Neuronal stem cell (in vitro differentiated cells): ENCODE results near the gene RPS19BP1.

ENCODE experiments used
- DNase-seq: peaks from one replicate; pipeline ENCODE4 v3.0.0-alpha.2; 2013; ENCODE audit warnings: low spot score
- H2AFZ ChIP-seq: one replicate; pipeline ENCODE4 v1.6.1; 2013; ENCODE audit warnings: mild to moderate bottlenecking, low read length, inconsistent platforms
- H2AK5ac ChIP-seq: 2 replicates; pipeline ENCODE4 v1.6.1; 2013; ENCODE audit warnings: low read depth, mild to moderate bottlenecking, inconsistent platforms, low read length, moderate library complexity, mixed read lengths
- H2BK120ac ChIP-seq: 2 replicates; pipeline ENCODE4 v1.6.1; 2013; ENCODE audit warnings: low read depth, mild to moderate bottlenecking, inconsistent platforms, low read length, moderate library complexity, mixed read lengths
- H2BK12ac ChIP-seq: one replicate; pipeline ENCODE4 v1.6.1; 2013; ENCODE audit warnings: low read length, inconsistent platforms
- H2BK15ac ChIP-seq: 2 replicates; pipeline ENCODE4 v1.6.1; 2013; ENCODE audit warnings: mild to moderate bottlenecking, low read length, inconsistent platforms, mixed read lengths
- H2BK5ac ChIP-seq: one replicate; pipeline ENCODE4 v1.6.1; 2013; ENCODE audit warnings: inconsistent platforms, mild to moderate bottlenecking, low read length, moderate library complexity
- H3K14ac ChIP-seq: one replicate; pipeline ENCODE4 v1.6.1; 2013; ENCODE audit warnings: low read length, inconsistent platforms
- H3K18ac ChIP-seq: 2 replicates; pipeline ENCODE4 v1.6.1; 2013; ENCODE audit warnings: low read length, inconsistent platforms
- H3K23ac ChIP-seq: 2 replicates; pipeline ENCODE4 v1.6.1; 2013; ENCODE audit warnings: low read depth, mild to moderate bottlenecking, mixed read lengths, low read length, inconsistent platforms; ENCODE audit not compliant: poor library complexity
- H3K27ac ChIP-seq: replicated peaks from 3 replicates; pipeline ENCODE4 v1.5.1; 2013; ENCODE audit warnings: low read length, inconsistent platforms
- H3K27me3 ChIP-seq, 3 experiments: 2 replicates each; pipeline ENCODE4 v1.6.1; 2013; ENCODE audit warnings: low read length in 3 of 3, mild to moderate bottlenecking in 2 of 3, inconsistent platforms in 1 of 3, low read depth in 1 of 3, mixed read lengths in 1 of 3, moderate library complexity in 1 of 3; ENCODE audit not compliant: control insufficient read depth in 3 of 3, insufficient read depth in 3 of 3
- H3K36me3 ChIP-seq, 2 donors: replicated peaks in 1 of 2; 2 replicates each; pipeline ENCODE4 v1.6.1; 2013; ENCODE audit warnings: low read length in 2 of 2; ENCODE audit not compliant: control insufficient read depth in 2 of 2, insufficient read depth in 2 of 2
- H3K4ac ChIP-seq: 2 replicates; pipeline ENCODE4 v1.6.1; 2013; ENCODE audit warnings: inconsistent platforms, mild to moderate bottlenecking, low read length, moderate library complexity
- H3K4me1 ChIP-seq, 2 donors: 1 replicate in 1 of 2; 2 replicates in 1 of 2; pipeline ENCODE4 v1.6.1; 2013; ENCODE audit warnings: low read length in 2 of 2, low read depth in 1 of 2; ENCODE audit not compliant: control insufficient read depth in 2 of 2, insufficient read depth in 1 of 2
- H3K4me2 ChIP-seq: one replicate; pipeline ENCODE4 v1.6.1; 2013; ENCODE audit warnings: mild to moderate bottlenecking, low read length, inconsistent platforms; ENCODE audit not compliant: insufficient read depth, poor library complexity, severe bottlenecking
- H3K4me3 ChIP-seq, 2 donors: 2 replicates each; pipeline ENCODE4 v1.5.1; 2013; ENCODE audit warnings: low read length in 2 of 2, mild to moderate bottlenecking in 2 of 2, inconsistent platforms in 1 of 2, moderate library complexity in 1 of 2
- H3K79me1 ChIP-seq: one replicate; pipeline ENCODE4 v1.6.1; 2013; ENCODE audit warnings: low read depth, mild to moderate bottlenecking, inconsistent platforms, low read length, moderate library complexity
- H3K9ac ChIP-seq: one replicate; pipeline ENCODE4 v1.6.1; 2013; ENCODE audit warnings: mild to moderate bottlenecking, low read depth, low read length, inconsistent platforms; ENCODE audit not compliant: poor library complexity
- H3K9me3 ChIP-seq, 2 donors: replicated peaks in 1 of 2; 2 replicates each; pipeline versions ENCODE3 to v1.6.1; 2013; ENCODE audit warnings: low read length in 2 of 2, mild to moderate bottlenecking in 2 of 2, inconsistent platforms in 1 of 2, low read depth in 1 of 2, mixed read lengths in 1 of 2, moderate library complexity in 1 of 2; ENCODE audit not compliant: control insufficient read depth in 2 of 2, insufficient read depth in 1 of 2
- H4K8ac ChIP-seq: one replicate; pipeline ENCODE4 v1.6.1; 2013; ENCODE audit warnings: low read depth, mild to moderate bottlenecking, inconsistent platforms, low read length, moderate library complexity
- H4K91ac ChIP-seq: one replicate; pipeline ENCODE4 v1.6.1; 2013; ENCODE audit warnings: low read length, low read depth, mild to moderate bottlenecking, inconsistent platforms; ENCODE audit not compliant: poor library complexity
- WGBS, 2 donors: extraction: QIAGEN DNeasy Blood & Tissue Kit; methylation state at CpG; one replicate each; pipeline ENCODE4 v1.1.7; 2013; ENCODE audit warnings: missing lambda C conversion rate in 2 of 2, mixed read lengths in 1 of 2; ENCODE audit not compliant: insufficient read length in 2 of 2, insufficient replicate concordance in 1 of 2; ENCODE audit errors: extremely low coverage in 2 of 2; 5-methylcytosine and 5-hydroxymethylcytosine counted together

The RPS19BP1 gene

DNA sequence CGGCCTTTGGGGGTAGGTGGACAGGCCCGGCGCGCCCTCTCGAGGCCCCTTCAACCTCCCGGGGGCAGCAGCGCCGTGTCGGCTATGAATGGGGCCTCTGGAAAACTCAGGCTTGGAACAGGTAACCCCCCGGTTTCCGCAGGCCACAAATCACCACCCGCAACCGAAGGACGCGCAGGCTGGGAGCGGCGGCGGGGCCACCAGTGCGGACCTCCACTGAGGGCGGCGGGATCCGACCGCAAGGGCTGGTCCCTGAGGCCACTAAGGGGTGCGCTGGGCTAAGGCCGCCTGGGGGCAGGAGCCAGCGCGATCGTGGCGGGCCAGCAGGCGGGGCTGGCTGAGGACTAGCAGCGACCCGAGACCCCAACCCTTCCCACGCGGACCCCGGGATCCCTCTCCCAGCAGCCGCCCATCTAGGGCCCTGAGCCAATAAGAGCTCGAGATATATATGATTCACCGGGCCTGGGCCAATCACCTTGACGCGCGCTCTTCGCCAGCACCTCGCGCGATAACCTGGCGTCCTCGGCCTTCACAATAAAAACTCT lies 12.8 kb downstream of the RPS19BP1 start:
- Histone ChIP-seq H3K18ac (peak overlapping the region; percentile 97), H2BK12ac (no peak overlapping the region), H3K9me3 (peaks cover 0 to 4% of the 10 kb centered on the region in 2 donors), H2BK120ac (no peak overlapping the region), H2BK5ac (peak overlapping the region; percentile 97), H3K79me1 (peaks cover 10% of the 10 kb centered on the region), H3K23ac (peak overlapping the region; percentile 100), H3K4ac (peak overlapping the region; percentile 77), H4K8ac (no peak overlapping the region), H2AK5ac (peak overlapping the region; percentile 41), H4K91ac (peak overlapping the region; percentile 57), H3K36me3 (peaks cover 42 to 70% of the 10 kb centered on the region in 2 donors), H3K4me1 (peaks cover 21 to 24% of the 10 kb centered on the region in 2 donors), H2AFZ (peak overlapping the region; percentile 98), H3K9ac (peak overlapping the region; percentile 99), H3K27ac (peak overlapping the region; percentile 97), H3K4me3 (peak overlapping the region; percentile 56 to 89), H3K27me3 (no peaks in the 10 kb centered on the region), H3K4me2 (peak overlapping the region; percentile 66), H3K14ac (peak overlapping the region; percentile 73), H2BK15ac (peak overlapping the region; percentile 0)
- no peak for DNase-seq
- no CpG with 5 or more reads among the region's 47 CpGs for WGBS, 2 donors

DNA sequence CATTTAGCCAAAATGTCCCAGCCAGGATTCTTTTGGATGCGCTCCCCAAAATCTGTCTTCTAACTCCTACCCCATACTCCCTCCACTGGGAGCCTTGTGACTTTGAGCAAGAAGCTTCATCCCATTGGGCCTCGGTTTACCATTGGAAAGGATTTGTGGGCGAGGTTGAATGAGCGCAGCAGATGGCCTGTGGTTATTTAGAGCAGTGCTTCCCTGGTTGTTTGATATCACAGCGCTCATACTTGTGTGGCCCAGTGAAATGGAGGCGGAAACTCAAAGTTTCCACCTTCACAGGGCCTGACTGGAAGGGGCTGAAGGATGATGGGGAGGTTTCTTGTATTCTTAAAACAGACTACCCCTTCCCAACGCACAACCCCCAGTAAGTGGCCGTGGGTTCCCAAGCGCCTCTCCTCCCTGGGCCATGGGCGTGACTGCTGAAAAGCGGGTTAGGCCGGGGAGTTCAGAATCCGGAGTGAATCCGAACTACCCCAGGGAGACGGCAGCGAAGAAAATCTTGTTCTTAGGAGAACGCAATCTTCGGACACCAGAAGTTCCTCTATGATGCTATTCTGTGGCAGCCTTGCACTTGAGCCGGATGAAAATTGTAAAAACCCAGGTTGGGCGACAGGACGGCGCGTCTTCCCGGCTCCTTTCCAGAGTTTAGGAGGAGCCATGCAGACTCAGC lies 13.4 kb downstream of the RPS19BP1 start:
- H3K23ac ChIP-seq, result peak overlapping the region; percentile 38
- H3K4me3 ChIP-seq, result peak overlapping the region; percentile 56 to 89
- peak overlapping the region; percentile 15 for H2AK5ac ChIP-seq
- DNase-seq, result no peak
- H4K8ac ChIP-seq, result no peak overlapping the region
- H3K18ac ChIP-seq, result peak overlapping the region; percentile 97
- H3K9me3 ChIP-seq, result peaks cover 0 to 4% of the 10 kb centered on the region in 2 donors
- H4K91ac ChIP-seq, result no peak overlapping the region
- peak overlapping the region; percentile 99 for H3K9ac ChIP-seq
- peak overlapping the region; percentile 97 for H2BK5ac ChIP-seq
- peaks cover 42 to 70% of the 10 kb centered on the region in 2 donors for H3K36me3 ChIP-seq
- peaks cover 20 to 23% of the 10 kb centered on the region in 2 donors for H3K4me1 ChIP-seq
- WGBS, 2 donors, result no CpG with 5 or more reads among the region's 24 CpGs
- H3K27me3 ChIP-seq, result no peaks in the 10 kb centered on the region
- no peak overlapping the region for H2BK120ac ChIP-seq
- no peak overlapping the region for H3K14ac ChIP-seq
- H2BK15ac ChIP-seq, result peak overlapping the region; percentile 0
- peak overlapping the region; percentile 92 for H2AFZ ChIP-seq
- peak overlapping the region; percentile 66 for H3K4me2 ChIP-seq
- H3K79me1 ChIP-seq, result peaks cover 10% of the 10 kb centered on the region
- peak overlapping the region; percentile 19 for H3K4ac ChIP-seq
- peak overlapping the region; percentile 97 for H3K27ac ChIP-seq
- H2BK12ac ChIP-seq, result no peak overlapping the region

- peaks cover 0 to 2% of the 10 kb centered on the region in 2 donors for H3K9me3 ChIP-seq
- H3K27ac ChIP-seq, result no peak overlapping the region
- H2AFZ ChIP-seq, result no peak overlapping the region
- no peak overlapping the region for H3K14ac ChIP-seq
- no peak overlapping the region for H2BK5ac ChIP-seq
- no peak overlapping the region for H3K23ac ChIP-seq
- H3K18ac ChIP-seq, result no peak overlapping the region
- H3K9ac ChIP-seq, result no peak overlapping the region
- no peak overlapping the region for H4K91ac ChIP-seq
- peak overlapping the region in 1 of 2 donors; percentile 56 for H3K4me3 ChIP-seq
- peaks cover 46 to 72% of the 10 kb centered on the region in 2 donors for H3K36me3 ChIP-seq
- H3K79me1 ChIP-seq, result peaks cover 7% of the 10 kb centered on the region
- H4K8ac ChIP-seq, result no peak overlapping the region
- H2BK120ac ChIP-seq, result no peak overlapping the region
- no peak overlapping the region for H2AK5ac ChIP-seq
- H3K4me1 ChIP-seq, result peaks cover 19 to 21% of the 10 kb centered on the region in 2 donors
- WGBS, 2 donors, result no CpG with 5 or more reads among the region's 5 CpGs
- H3K4me2 ChIP-seq, result no peak overlapping the region
- no peaks in the 10 kb centered on the region for H3K27me3 ChIP-seq
- H3K4ac ChIP-seq, result no peak overlapping the region
- DNase-seq, result no peak
- H2BK12ac ChIP-seq, result no peak overlapping the region
- H2BK15ac ChIP-seq, result no peak overlapping the region
Observed at GRCh38 chr22:39518144-39518786, 14.3 kb downstream of the RPS19BP1 start.

- Histone ChIP-seq H3K27ac (no peak overlapping the region), H3K4me1 (peaks cover 13 to 19% of the 10 kb centered on the region in 2 donors), H3K4me2 (no peak overlapping the region), H3K23ac (no peak overlapping the region), H4K91ac (no peak overlapping the region), H3K79me1 (peaks cover 5% of the 10 kb centered on the region), H3K9me3 (no peaks in the 10 kb centered on the region), H2BK15ac (no peak overlapping the region), H3K4ac (no peak overlapping the region), H4K8ac (no peak overlapping the region), H2AK5ac (no peak overlapping the region), H2BK12ac (no peak overlapping the region), H3K18ac (no peak overlapping the region), H2AFZ (no peak overlapping the region), H3K9ac (no peak overlapping the region), H3K36me3 (peaks cover 39 to 68% of the 10 kb centered on the region in 2 donors), H3K27me3 (no peaks in the 10 kb centered on the region), H3K4me3 (no peak overlapping the region), H2BK5ac (no peak overlapping the region), H2BK120ac (no peak overlapping the region), H3K14ac (no peak overlapping the region)
- WGBS, 2 donors, result no CpG with 5 or more reads among the region's 3 CpGs
- no peak for DNase-seq
Observed at GRCh38 chr22:39517470-39517869, 15.1 kb downstream of the RPS19BP1 start.
